Gastrocnemius medialis (tissue), 4 donors: ENCODE data around the gene NDOR1.

Source experiments
- CTCF ChIP-seq, 5 experiments: fragments of 450-650 bp in 3 of 5; fragments of 200-600 bp in 2 of 5; sonication (generic) in 2 of 5; IDR thresholded peaks in 4 of 5; conservative IDR thresholded peaks in 1 of 5; 1 replicate in 4 of 5; 2 replicates in 1 of 5; pipeline ENCODE4 v1.5.1; 2016 to 2019; ENCODE audit warnings: antibody characterized with exemption in 5 of 5, mild to moderate bottlenecking in 3 of 5, moderate library complexity in 3 of 5
- POLR2A ChIP-seq, 2 donors: fragments of 450-650 bp; IDR thresholded peaks; one replicate each; pipeline ENCODE4 v1.6.1; 2017; ENCODE audit warnings: antibody characterized with exemption in 2 of 2, mild to moderate bottlenecking in 2 of 2, moderate library complexity in 2 of 2

GRCh38 chr9:137185921-137186320 is 19.6 kb upstream of the NDOR1 start:
- TF ChIP-seq POLR2A (IDR thresholded peaks at IDR 0.05) (no peak), CTCF (IDR thresholded peaks at IDR 0.05 in 4 of 5, conservative IDR thresholded peaks at IDR 0.05 in 1 of 5) (no peak)
